AG09309 (cell line): Measurements from ENCODE around the gene ARTN.
A peak's percentile ranks its signal among the peaks of the same experiment; 100 is the strongest.

Source experiments
- DNase-seq: peaks from one replicate; pipeline ENCODE4 v3.0.0-alpha.2; 2010; ENCODE audit warnings: low read depth
- H3K4me3 ChIP-seq: 2 replicates; pipeline ENCODE4 v1.5.1; 2011; ENCODE audit warnings: mild to moderate bottlenecking, low read depth, low read length, moderate library complexity; ENCODE audit not compliant: control insufficient read depth
- TF ChIP-seq, protein P1 (sequence below): IDR thresholded peaks from 2 replicates; pipeline ENCODE4 v1.5.1; 2011; ENCODE audit warnings: mild to moderate bottlenecking, low read depth, low read length, inconsistent platforms; ENCODE audit not compliant: insufficient read depth, control insufficient read depth; ENCODE audit errors: missing control alignments

ARTN gene

GRCh38 chr1:43977376-43978263 lies 44.0 kb downstream of the ARTN start:
- DNase-seq: no peak
- H3K4me3 ChIP-seq: no peak overlapping the region
- TF ChIP-seq, protein P1, sequence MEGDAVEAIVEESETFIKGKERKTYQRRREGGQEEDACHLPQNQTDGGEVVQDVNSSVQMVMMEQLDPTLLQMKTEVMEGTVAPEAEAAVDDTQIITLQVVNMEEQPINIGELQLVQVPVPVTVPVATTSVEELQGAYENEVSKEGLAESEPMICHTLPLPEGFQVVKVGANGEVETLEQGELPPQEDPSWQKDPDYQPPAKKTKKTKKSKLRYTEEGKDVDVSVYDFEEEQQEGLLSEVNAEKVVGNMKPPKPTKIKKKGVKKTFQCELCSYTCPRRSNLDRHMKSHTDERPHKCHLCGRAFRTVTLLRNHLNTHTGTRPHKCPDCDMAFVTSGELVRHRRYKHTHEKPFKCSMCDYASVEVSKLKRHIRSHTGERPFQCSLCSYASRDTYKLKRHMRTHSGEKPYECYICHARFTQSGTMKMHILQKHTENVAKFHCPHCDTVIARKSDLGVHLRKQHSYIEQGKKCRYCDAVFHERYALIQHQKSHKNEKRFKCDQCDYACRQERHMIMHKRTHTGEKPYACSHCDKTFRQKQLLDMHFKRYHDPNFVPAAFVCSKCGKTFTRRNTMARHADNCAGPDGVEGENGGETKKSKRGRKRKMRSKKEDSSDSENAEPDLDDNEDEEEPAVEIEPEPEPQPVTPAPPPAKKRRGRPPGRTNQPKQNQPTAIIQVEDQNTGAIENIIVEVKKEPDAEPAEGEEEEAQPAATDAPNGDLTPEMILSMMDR: no peak

DNA sequence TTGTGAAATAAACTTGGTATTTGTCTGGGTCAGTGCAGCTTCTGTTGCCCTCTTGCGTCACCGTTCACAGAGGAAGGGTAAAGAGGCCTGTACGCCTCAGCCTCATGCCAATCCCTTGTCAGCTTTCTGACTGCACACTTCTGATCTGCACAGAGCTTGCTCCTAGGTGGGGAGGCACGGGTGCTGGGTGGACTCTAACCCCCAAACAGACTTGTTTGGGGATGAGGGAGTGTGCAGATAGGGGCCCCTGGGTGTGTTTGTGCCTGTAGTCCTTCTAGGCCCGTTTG lies 44.6 kb downstream of the ARTN start:
- H3K4me3 ChIP-seq: peak overlapping the region; percentile 68
- TF ChIP-seq, protein P1: no peak

DNA sequence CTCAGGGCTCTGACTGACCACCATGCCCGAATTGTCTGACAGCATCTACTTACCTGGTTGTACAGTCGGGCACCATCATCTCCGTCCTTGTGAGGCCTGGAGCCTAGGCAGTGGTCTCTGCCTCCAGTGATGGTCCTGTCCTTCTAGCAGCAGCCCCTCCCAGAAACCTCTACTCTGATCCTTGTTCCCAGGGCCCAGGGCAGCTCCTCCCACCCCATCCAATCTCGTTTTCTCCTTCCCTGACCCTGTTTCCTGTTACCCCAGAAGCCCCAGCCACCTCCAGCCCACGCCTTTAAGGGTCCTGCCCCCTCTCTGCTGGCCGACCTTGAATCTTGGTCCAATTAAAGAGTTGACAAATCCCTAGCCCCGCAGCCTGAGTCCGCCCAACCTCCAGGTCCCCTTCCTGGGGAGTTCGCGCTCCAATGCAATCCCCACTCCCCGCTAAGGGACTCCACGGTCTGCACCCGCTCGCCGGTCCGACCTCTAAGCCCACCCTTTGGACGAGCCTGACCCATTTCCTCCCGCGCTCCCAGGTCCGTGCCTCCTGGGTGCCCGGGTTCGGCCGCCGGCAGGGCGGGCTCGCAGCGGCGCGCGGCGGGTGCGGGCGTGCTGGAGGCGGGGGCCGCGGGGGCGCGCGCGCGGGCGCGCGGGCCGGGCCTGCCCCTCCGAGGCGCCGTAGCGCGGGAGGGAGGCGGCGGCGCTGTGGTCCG lies 45.1 kb downstream of the ARTN start, which contains the start of gene B4GALT2:
Gene B4GALT2 (plus strand): TSS at position 660 of the 710 bp plus-strand sequence. CDS start 1,951 bp downstream, outside the sequence.
- DNase-seq: no peak
- H3K4me3 ChIP-seq: peak within 1 kb of the TSS; percentile 68
- TF ChIP-seq, protein P1: no peak

More for the DNA sequence above, 44.6 kb downstream of the ARTN start:
- no peak for DNase-seq

DNA sequence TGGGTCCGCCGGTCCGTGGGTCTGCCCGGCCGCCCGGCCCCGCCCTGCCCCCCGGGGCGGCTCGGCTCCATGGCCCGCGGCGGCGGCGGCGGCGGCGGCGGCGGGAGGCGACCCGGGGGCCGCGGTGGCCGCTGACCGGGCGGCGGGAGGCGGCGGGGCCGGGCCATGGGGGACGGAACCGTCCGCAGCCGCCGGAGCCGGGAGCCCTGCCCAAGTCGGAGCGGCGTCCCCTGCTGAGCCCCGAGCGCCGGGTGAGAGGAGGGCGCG lies 45.6 kb downstream of the ARTN start:
- DNase-seq: no peak
- peak overlapping the region; percentile 49 for H3K4me3 ChIP-seq
- TF ChIP-seq, protein P1: no peak

DNA sequence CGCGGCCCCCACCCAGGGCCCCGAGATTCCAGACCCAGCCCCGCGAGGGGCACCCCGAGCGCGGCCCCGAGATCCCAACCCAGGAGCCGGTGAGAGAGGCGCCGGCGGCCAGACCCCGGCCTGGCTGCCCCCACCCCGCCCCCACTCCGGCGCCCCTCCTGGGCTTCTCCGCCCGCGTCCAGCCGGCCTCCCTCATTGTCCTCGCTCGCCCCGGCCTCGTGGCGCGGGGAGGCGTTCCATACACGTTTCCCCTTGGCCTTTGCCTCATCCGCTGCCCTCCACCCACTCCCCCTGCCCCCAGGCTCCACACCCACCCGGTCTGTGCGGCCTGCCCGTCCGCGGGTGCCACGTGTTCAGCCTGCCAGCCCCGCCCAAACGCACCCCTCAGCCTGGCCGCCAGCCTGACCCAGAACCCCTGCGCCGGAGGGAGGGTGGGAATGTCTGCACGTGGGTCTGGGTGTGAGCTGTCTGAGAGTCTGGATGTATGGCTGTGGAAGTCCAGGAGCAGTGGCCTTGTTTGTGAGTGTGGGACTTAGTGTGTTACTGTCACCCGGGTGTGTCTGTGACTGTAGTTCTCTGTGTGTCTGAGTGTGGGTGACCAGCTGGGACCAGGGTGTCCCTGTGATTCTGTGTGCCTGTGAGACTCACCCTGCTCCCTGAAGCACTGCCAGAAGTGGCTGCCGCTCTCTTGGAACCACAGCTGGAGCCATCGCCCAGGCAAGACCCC lies 46.1 kb downstream of the ARTN start:
- DNase-seq: no peak
- H3K4me3 ChIP-seq: peak overlapping the region; percentile 49
- TF ChIP-seq, protein P1: no peak

GRCh38 chr1:43980255-43981134 lies 46.9 kb downstream of the ARTN start:
- TF ChIP-seq, protein P1: no peak
- peak overlapping the region; percentile 49 for H3K4me3 ChIP-seq
- no peak for DNase-seq
